HK-2 (cell line): Measurements from ENCODE around the gene PCDH10.
"Not testable (repeated sequence)": the region's sequence is repeated elsewhere in the genome, so short reads cannot be mapped to it uniquely, and the experiment has no call there.

Experiments
- DNase-seq: peaks from one replicate; pipeline ENCODE4 v3.0.0-alpha.2; 2018; ENCODE audit not compliant: unreplicated experiment

Gene PCDH10

DNA sequence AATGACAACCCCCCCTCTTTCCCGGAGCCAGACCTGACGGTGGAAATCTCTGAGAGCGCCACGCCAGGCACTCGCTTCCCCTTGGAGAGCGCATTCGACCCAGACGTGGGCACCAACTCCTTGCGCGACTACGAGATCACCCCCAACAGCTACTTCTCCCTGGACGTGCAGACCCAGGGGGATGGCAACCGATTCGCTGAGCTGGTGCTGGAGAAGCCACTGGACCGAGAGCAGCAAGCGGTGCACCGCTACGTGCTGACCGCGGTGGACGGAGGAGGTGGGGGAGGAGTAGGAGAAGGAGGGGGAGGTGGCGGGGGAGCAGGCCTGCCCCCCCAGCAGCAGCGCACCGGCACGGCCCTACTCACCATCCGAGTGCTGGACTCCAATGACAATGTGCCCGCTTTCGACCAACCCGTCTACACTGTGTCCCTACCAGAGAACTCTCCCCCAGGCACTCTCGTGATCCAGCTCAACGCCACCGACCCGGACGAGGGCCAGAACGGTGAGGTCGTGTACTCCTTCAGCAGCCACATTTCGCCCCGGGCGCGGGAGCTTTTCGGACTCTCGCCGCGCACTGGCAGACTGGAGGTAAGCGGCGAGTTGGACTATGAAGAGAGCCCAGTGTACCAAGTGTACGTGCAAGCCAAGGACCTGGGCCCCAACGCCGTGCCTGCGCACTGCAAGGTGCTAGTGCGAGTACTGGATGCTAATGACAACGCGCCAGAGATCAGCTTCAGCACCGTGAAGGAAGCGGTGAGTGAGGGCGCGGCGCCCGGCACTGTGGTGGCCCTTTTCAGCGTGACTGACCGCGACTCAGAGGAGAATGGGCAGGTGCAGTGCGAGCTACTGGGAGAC lies 1.6 kb downstream of the PCDH10 start:
- peak; percentile 47 for DNase-seq

DNA sequence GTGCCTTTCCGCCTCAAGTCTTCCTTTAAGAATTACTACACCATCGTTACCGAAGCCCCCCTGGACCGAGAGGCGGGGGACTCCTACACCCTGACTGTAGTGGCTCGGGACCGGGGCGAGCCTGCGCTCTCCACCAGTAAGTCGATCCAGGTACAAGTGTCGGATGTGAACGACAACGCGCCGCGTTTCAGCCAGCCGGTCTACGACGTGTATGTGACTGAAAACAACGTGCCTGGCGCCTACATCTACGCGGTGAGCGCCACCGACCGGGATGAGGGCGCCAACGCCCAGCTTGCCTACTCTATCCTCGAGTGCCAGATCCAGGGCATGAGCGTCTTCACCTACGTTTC lies 2.2 kb downstream of the PCDH10 start:
- DNase-seq, result no peak

GRCh38 chr4:133151691-133152329 lies 2.7 kb downstream of the PCDH10 start:
- no peak for DNase-seq

- no peak for DNase-seq
Observed at GRCh38 chr4:133152330-133152821, 3.3 kb downstream of the PCDH10 start.

DNA sequence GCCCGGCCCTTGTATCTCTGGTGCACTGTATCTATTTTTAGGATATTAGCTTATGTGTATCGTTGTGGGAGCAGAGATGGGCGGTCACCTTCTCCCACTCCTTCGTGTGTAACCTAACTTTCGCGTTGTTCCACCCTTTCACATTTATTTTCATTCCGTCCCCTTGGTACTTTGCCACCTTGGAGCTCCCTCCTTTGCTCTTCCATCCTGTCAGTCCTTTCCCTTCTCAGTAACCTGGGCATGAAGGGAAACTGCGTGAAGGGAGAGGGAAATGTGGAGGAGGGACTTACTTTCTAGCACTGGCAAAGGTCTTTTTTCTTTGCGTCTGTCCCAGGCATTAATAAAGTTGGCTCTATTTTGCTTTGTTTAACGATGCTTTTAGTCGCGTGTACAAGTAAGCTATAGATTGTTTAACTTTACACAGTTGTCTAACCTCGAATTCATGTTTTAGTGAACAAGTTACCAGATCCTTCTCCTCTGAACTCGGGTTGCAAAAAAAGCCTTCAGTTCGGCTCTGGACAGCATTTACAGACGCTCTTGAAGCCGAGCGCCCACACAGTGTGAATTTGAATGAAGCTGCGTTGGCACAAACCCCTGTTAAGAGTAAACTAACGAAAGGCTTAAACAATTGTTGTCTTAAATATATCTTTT lies 3.9 kb downstream of the PCDH10 start:
- no peak for DNase-seq

- peak; percentile 17 for DNase-seq
Observed at GRCh38 chr4:133154725-133155124, 5.6 kb downstream of the PCDH10 start.

- DNase-seq, result no peak
Observed at GRCh38 chr4:133156096-133156495, 7.0 kb downstream of the PCDH10 start.

GRCh38 chr4:133156556-133156955 lies 7.5 kb downstream of the PCDH10 start:
- no peak for DNase-seq

DNA sequence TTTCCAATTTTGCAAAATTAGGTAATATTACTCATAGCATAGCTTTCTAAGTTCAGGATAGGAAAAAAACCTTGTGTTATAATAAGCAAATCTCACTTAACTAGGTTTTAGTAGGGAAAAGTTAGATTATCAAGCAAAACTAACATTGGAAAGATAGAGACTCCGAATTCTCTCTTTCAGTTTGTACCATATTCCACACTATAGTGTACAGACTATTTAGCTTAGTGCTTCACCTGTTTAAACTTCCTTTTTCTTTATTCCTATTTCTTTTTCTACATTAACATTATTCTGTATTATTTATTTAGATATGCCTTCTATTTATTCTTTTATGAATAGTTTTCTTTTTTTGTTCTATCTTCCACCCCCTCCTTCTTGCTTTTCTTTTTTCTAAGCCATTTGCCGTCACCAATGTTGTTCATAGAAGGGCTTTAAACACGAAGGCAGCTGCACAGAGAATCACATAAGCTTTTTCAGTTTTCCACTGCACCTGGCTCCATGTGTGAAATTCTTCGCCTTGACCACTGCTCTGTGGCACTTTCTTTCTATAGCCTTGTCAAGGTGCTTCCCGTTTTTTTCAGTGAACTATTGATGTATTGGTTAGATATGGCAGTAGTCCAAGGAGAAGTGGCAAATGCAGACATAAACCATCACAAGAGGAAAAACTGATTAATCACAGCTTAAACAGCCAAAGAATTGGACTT lies 8.5 kb downstream of the PCDH10 start:
- no peak for DNase-seq

- DNase-seq, result no peak
Observed at GRCh38 chr4:133160853-133161252, 11.8 kb downstream of the PCDH10 start.

DNA sequence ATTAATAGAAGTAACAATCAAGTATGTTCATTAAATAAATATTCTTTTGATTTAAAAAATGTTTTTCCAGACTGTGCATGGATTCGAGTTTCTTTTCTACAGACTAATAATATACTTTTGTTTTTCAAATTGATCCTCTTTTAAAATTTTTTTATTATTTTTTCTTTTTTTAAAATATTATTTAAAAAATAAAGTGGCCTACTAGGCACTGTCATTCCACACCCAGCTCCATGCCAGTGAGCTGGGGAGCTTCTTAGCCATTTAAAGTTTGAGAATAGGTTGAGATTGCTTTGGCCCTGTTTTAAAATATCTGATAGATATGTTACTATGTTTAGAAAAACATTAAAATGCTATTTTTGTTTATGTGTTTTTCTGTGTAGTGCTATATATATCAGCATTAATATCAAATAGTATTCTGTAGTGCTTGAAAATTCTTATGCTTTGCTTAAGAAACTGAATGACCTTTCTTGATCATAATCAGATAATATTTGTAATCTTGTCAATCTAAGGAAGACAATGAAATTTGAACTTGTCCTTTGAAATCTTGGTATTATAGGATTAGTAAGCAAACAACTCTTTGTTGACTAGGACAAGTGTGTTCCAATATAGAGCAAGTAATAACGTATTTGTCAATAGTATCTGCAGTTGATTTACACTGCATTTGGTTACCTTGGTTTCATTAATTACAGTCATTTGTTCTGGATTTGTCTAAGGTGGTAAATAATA lies 12.6 kb downstream of the PCDH10 start:
- DNase-seq, result no peak

- no peak for DNase-seq
Observed at GRCh38 chr4:133162941-133163340, 13.8 kb downstream of the PCDH10 start.

GRCh38 chr4:133178956-133179355 lies 29.9 kb downstream of the PCDH10 start:
- DNase-seq, result no peak

DNA sequence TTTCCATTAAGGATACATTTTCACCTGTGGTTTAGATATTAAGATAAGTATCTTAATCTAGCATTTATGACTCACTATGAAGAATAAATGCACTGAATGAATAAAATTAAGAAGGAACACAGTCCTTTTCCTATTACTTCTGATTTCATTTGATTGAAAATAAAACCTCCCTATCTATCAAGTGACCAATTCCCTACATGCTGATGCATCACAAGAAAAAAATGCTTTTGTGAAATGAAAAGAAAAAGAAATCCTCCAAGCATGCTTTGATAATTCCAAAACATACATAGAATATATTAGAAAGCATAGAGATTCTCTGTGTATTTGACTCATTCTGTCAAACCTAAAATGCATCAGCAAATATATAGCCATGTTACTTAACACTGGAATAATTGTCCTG lies 37.1 kb downstream of the PCDH10 start:
- DNase-seq, result no peak

GRCh38 chr4:133186845-133187244 lies 37.8 kb downstream of the PCDH10 start:
- DNase-seq, result no peak

GRCh38 chr4:133188433-133189146 lies 39.5 kb downstream of the PCDH10 start:
- DNase-seq, result no peak

DNA sequence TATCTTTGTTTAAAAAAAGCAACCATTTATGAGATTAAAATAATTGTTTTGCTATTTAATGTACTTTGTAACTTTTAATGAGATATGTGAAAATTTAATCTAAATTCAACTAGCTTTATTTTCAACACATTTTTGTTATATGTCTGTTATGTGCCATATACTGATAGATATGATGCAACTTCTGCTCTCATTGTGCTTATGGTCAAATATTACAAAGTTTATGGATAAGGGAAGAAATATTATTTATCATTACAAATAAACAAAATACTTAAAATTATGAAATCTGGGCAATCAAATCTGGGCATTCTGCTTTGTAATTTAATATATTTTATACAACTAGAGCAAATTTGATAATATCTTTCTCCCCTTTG lies 40.0 kb downstream of the PCDH10 start:
- DNase-seq, result no peak

DNA sequence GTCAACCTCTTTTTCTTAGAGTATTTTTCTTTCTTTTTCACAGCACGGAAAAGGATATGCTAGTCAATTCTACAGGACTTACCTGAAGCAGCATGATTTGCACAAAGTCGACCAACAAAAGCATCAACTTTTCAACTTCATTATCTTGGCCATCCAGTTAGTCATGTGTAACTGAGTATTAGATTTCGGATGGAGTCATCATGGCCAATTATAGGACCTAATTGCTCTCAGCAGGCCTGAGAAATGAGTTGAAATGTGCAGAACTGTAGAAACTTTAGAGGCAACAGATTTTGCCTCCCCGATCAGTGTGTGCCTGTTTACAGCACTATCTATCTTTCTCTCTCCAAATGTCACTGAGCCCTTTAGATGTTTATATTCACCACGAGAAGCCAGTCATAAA lies 41.0 kb downstream of the PCDH10 start:
- DNase-seq, result no peak

- no peak for DNase-seq
Observed at GRCh38 chr4:133208694-133209285, 59.7 kb downstream of the PCDH10 start.

DNA sequence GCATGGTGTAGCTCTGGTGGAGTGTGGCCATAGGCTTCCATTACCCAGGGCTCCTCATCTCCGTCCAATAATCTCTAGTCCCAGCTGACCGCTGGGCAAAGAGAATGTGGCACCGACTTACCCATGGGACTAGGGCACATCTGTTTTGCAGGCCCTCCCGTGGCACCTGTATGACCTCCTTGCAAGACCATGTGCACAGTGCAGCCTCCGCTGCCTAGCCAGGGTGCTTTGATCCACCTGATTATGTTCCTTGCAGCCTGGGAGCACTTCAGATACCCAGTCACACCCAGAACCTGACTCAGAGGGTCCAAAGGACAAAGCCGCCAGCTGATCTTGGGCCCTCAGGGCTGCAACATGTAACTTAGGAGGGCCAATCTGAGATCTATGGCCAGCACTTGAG lies 84.8 kb downstream of the PCDH10 start:
- DNase-seq, result no peak

GRCh38 chr4:133240451-133240850 lies 91.4 kb downstream of the PCDH10 start:
- not testable (repeated sequence) for DNase-seq
